ENCODE results near the gene CST7.
"Not testable (repeated sequence)": the region's sequence is repeated elsewhere in the genome, so short reads cannot be mapped to it uniquely, and the experiment has no call there.

DNA sequence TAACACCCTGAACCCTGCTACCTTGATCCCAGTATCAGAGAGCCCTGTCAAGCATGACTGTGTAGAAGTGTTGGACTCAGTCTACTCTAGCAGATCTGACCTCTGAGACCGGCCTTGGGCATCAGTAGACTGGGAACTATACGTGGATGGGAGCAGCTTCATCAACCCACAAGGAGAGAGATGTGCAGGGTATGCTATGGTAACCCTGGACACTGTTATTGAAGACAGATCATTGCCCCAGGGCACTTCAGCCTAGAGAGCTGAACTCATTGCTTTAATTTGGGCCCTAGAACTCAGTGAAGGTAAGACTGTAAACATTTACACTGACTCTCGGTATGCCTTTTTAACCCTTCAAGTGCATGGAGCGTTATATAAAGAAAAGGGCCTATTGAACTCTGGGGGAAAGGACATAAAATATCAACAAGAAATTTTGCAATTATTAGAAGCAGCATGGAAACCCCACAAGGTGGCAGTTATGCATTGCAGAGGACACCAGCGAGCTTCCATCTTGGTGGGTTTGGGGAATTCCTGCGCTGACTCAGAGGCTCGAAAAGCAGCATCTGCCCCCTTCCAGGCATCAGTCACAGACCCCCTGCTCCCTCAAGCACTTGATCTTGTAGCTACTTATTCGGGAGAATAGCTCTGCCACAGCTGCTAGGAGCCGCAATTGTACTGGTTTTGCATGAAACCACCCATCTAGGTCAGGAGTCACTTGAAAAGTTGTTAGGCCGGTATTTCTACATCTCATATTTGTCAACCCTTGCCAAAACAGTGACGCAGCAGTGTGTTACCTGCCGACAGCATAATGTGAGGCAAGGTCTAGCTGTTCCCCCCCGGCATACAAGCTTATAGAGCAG is 19.0 kb upstream of the CST7 start:
- not testable (repeated sequence) for TF ChIP-seq EZH2phosphoT487 (IDR thresholded peaks at IDR 0.05; ENCODE audit: borderline replicate concordance)
- peak; percentile 50 for TF ChIP-seq CTCF (conservative IDR thresholded peaks at IDR 0.05; ENCODE audit: low read length)
